Mucosa of stomach (tissue), 1 donor: ENCODE results near the gene STK40.

ENCODE experiments used
- H3K27me3 ChIP-seq: one replicate; pipeline ENCODE4 v1.7.0; 2013; ENCODE audit warnings: mild to moderate bottlenecking, low read length; ENCODE audit not compliant: control insufficient read depth, insufficient read depth
- H3K36me3 ChIP-seq: one replicate; pipeline ENCODE4 v1.7.0; 2013; ENCODE audit warnings: low read length; ENCODE audit not compliant: control insufficient read depth, insufficient read depth
- H3K4me1 ChIP-seq: one replicate; pipeline ENCODE4 v1.7.0; 2013; ENCODE audit warnings: mild to moderate bottlenecking, low read length; ENCODE audit not compliant: control insufficient read depth, insufficient read depth
- H3K4me3 ChIP-seq: one replicate; pipeline ENCODE4 v1.7.0; 2013; ENCODE audit warnings: low read length
- H3K9ac ChIP-seq: one replicate; pipeline ENCODE4 v1.7.0; 2013; ENCODE audit warnings: mild to moderate bottlenecking, low read length, moderate library complexity
- H3K9me3 ChIP-seq: one replicate; pipeline ENCODE4 v1.7.0; 2013; ENCODE audit warnings: mild to moderate bottlenecking, low read length, moderate library complexity; ENCODE audit not compliant: control insufficient read depth
- donor health status: Pancreatic carcinoma.

STK40 gene

DNA sequence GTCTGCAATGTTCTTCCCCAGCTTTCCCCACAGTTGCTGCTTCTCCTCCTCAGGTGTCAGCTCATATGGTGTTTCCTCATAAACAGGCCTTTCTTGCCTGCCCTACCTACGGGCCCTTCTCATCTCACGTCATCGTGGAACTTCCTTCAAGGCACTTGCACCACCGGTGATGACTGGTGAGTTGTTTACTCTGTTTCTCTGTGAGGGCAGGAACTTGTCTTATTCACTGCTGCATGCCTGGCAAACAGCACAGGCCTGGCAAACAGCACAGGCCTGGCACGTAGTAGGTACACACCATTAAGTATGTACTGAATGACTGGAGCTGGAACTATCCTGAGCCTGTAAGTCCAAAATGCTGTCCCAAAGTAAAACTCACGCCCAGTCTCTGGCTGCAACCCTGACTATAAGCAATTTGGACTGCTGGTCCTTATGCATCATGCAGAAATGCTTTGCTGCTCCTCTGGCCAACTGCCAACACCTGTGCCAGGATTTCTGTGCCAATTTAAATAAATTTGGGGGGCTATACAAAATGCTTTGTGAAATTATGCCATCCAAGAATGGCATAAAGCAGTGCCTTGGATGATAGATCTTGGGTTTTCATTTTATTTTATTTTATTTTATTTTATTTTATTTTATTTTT, 25.7 kb downstream of the STK40 start:
- Histone ChIP-seq H3K9ac (no peak overlapping the region), H3K27me3 (no peaks in the 10 kb centered on the region), H3K36me3 (no peaks in the 10 kb centered on the region), H3K4me3 (no peak overlapping the region), H3K9me3 (no peaks in the 10 kb centered on the region), H3K4me1 (no peaks in the 10 kb centered on the region)

DNA sequence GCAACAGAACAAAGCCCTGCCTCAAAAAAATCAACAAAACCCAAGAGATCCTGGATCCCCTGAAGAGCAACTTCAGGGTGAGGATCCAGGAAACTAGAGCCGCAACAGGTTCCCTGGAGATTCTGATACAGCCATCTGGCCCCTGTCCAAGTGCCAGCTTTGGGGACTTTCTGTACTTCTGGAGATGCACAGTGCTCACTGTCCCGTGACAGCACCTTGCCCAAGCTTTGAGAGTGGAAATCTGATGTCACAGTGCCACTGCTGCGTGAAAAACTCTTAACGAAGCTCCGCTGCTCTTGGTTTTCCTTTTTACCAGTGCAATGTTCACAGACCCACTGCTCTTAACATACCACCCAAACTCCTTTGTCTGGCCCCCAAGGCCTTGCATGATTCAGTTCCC, 26.3 kb downstream of the STK40 start:
- no peaks in the 10 kb centered on the region for H3K9me3 ChIP-seq
- H3K4me1 ChIP-seq = no peaks in the 10 kb centered on the region
- no peak overlapping the region for H3K4me3 ChIP-seq
- H3K9ac ChIP-seq = no peak overlapping the region
- H3K27me3 ChIP-seq = no peaks in the 10 kb centered on the region
- peaks cover 2% of the 10 kb centered on the region for H3K36me3 ChIP-seq

DNA sequence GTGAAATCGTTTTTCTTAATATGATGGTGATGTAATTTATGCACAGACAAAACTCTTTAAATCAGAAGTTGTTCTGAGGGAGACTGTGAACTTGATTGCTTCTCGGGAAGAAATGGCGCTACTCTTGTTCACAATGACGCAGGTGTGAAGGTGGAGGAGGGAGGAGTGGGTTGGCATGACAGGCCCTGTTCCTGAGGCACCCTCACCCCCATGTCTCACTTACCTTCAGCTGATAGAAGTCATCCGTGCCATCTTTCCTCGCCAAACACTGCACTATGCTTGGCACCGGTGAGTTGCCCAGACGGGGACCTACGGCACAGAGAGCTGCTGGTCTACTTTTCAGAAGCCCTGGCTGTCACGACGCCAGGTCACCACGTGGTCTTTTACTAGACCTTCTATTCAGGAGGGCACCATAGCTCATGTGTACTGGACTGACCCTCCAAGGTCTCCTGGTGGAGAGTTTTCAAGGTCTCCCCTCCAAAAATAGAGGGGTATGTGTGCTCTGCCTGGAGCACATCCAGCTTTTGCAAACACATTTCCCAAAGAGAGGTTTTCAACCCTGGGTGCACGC, 27.1 kb downstream of the STK40 start:
- no peaks in the 10 kb centered on the region for H3K27me3 ChIP-seq
- H3K9ac ChIP-seq = no peak overlapping the region
- H3K4me3 ChIP-seq = no peak overlapping the region
- H3K9me3 ChIP-seq = no peaks in the 10 kb centered on the region
- H3K36me3 ChIP-seq = peaks cover 7% of the 10 kb centered on the region
- no peaks in the 10 kb centered on the region for H3K4me1 ChIP-seq

DNA sequence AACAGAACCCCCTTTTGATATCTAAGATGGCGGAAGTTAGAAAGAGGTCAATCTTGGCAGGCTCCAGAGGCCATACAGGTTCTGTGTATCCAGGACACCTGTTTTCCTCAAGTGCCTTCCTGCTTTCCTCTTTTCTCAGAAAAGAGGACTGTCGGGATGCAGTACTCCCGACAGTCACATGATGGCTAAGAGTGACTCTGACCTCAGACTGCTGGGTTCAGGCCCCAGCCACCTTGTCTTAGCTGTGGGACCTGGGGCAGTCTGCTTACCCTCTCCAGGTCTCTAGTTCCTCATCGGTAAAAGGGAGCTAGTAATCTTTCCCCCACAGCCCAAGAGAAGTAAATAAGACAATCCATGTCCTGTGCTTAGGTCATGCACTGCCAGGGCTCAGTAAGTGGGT, 29.9 kb downstream of the STK40 start:
- H3K9me3 ChIP-seq = no peaks in the 10 kb centered on the region
- no peaks in the 10 kb centered on the region for H3K27me3 ChIP-seq
- H3K4me3 ChIP-seq = no peak overlapping the region
- peaks cover 18% of the 10 kb centered on the region for H3K36me3 ChIP-seq
- no peak overlapping the region for H3K9ac ChIP-seq
- H3K4me1 ChIP-seq = peaks cover 5% of the 10 kb centered on the region

DNA sequence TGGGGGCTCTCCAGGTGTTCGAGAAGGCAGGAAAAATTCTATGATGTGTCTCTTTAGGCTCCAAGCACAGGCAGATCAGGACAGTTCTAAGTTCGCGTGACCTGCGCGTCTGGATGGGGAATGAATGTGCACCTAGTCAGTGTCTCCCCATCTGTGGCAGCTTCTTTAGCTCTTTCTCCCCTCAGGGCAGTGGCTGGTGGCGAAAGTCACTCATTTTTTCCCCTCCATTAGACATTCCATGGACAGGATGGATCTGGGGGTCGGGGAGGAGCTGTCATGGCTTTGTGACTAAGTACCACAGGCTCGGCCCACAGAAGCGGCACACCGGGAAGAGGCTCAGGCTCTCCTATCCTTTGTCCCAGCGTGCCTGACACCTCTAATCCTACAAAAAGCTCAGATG, 31.2 kb downstream of the STK40 start:
- Histone ChIP-seq H3K4me1 (peaks cover 6% of the 10 kb centered on the region), H3K36me3 (peaks cover 18% of the 10 kb centered on the region), H3K9ac (no peak overlapping the region), H3K9me3 (no peaks in the 10 kb centered on the region), H3K4me3 (no peak overlapping the region), H3K27me3 (no peaks in the 10 kb centered on the region)

DNA sequence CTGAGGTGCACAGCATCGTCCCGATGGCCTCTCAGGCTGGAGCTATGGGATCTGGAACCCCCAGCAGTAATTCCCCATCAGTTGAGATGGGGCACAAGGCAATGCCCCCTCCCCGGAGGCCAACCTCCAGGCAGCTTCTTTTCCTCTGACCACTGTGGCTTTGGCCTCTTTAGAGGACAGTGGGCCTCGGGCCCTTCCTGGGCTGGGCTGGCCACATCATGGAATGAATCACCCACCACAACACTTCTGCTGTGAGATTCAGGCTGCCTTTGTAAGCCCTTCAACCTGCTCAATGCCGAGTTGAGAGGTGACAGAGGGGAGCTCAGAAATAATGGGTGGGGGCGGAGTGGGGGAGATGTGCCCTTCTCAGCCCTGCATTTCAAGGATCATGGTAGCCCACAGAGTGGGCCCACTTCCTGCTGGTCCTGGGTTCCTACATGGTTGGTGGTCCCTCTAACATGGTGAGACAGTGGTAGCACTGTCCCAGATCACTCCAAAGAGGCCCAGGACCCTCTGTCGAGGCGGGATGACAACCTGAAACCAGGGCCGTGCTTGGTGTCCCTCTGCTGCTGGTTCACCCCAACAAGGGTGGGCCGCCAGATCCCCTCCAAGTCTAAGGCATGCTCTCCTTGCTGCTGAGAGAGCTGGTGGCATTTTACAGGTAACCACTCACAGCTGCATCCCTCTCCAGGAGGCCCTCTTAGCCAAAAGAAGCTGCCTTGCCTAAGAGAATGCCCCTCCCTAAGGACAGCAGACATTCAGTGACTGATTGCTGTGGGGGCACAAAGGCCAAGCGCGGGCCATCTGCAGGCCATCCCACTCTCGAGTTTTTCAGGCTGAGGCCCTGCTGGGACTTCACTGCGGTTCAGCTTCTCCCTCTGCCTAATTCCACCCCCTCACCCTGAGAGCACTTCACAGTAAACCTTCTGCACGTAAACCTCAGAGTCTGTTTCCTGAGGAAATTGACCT, 32.5 kb downstream of the STK40 start:
- H3K36me3 ChIP-seq = peaks cover 21% of the 10 kb centered on the region

DNA sequence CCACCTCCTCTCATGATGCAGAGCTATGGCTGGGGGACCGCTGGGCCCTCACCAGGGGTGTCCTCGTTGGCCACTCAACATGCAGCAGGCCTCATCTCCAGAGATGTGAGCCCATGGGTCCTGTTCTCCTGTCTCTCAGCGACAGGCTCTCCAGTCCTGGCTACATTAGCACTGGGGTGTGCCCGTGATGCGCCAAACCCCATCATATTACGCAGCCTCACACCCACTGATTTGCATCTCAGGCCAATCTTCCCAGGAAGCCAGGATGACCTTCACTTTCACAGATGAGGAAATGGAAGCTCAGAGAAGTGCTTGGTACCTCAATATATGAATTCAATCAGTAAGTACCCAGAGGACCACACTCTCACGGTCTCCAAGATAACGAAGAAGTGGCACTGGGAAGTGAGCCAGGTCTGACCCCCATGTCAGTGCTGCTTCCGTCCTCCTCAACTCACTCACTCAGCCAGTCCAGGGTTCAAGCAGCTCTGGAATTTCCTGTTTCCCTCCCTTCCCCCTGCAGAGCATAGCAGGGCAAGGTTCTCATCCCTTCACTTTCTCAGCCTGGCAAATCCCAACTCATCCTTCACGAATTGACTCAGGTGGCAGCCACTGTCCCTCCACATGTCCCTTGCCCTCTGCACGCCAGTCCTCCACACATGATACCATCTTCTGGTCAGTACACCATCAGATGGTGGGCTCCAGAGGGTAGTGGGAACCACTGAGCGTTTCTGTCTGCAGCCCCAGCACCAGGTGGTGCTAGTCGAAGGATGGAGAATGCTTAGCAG, 33.4 kb downstream of the STK40 start:
- no peaks in the 10 kb centered on the region for H3K27me3 ChIP-seq
- peaks cover 25% of the 10 kb centered on the region for H3K36me3 ChIP-seq
- H3K4me3 ChIP-seq = no peak overlapping the region
- H3K9ac ChIP-seq = no peak overlapping the region
- H3K9me3 ChIP-seq = no peaks in the 10 kb centered on the region
- H3K4me1 ChIP-seq = peaks cover 6% of the 10 kb centered on the region

More for the DNA sequence above, 32.5 kb downstream of the STK40 start:
- Histone ChIP-seq H3K9me3 (no peaks in the 10 kb centered on the region), H3K4me3 (no peak overlapping the region), H3K4me1 (peaks cover 6% of the 10 kb centered on the region), H3K27me3 (no peaks in the 10 kb centered on the region), H3K9ac (no peak overlapping the region)

DNA sequence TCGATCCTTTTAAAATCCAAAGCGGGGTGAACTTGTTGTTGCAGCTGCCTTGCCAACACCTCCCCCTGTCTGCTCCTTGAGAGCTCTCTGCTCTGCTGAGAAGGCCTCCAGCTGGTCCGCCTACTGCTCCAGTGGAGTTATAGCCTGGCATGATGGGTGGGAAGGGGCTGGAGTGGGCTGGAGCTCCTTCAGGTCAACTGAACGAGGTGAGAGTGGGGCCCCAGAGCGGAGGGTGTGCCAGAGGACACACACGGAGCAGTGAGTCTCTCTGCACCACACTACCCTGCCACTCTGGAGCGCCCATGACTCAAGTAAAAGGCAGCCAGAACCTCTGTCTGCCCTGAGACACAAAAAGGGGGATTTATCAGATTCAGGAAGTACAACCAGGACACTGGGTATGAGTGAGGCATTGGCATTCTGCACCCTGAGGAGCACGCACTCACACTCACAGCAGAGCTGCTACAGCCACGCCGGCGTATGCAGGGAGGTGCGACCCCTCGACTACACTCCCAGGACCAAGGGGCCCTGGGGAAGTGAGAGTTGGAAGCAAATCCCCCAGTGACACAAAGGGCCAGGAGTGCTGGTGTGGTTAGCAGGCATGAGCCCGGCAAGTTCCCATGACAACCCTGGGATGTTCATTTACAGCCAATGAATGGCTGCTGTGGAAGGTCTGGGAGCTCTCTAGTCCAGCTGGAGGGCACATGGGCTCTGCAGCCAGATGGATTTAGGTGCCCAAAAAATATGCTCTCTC, 34.3 kb downstream of the STK40 start:
- Histone ChIP-seq H3K36me3 (peaks cover 27% of the 10 kb centered on the region), H3K9me3 (no peaks in the 10 kb centered on the region), H3K9ac (no peak overlapping the region), H3K4me1 (peaks cover 6% of the 10 kb centered on the region), H3K4me3 (no peak overlapping the region), H3K27me3 (no peaks in the 10 kb centered on the region)

DNA sequence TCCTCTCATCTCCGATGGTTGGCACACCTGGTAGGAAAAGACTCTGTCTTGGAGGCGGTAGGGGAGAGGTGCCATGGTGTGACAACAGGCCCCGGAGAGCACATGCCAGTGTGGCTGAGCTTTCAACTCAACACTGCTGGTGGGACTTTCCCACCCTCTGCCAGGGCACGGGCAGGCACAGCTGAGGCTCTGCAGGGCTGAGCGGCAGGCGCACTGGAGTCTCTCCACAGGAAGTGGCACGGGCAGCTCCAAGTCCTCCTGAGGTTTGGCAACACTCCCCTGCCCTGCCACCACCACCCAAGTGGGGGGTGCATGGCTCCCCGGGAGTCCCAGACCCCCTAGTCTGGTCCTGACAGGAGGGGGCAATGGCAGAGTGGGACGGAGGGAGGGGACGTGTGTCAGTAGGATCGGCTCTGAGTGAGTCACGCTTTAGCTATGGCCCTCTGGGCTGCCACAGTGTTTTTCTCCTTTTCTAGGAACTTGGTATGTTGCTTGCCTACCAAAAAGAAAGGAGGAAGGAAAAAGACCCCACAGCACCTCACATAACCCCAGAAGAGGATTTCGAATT, 35.0 kb downstream of the STK40 start:
- peaks cover 6% of the 10 kb centered on the region for H3K4me1 ChIP-seq
- H3K9ac ChIP-seq = no peak overlapping the region
- H3K4me3 ChIP-seq = no peak overlapping the region

DNA sequence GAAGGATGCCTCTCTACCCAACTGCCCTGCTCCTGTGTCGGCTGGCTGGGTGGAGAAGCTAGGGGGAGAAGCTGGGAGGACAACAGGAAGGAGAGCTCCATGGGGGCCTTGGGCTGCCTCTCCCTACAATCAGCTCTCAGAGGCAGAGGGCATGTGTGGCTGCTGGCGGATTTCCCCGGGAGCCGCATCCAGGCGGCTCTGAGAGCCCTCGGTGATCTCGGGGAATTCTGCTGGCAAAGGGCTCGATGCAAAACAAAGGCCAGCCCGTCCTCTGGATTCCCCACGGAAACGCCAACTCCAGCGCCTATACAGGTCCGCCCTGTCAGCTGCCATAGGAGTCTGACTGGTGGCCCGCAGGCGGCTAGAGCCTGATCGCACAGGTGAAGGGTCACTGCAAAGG, 35.9 kb downstream of the STK40 start:
- Histone ChIP-seq H3K36me3 (peaks cover 29% of the 10 kb centered on the region), H3K4me1 (peaks cover 6% of the 10 kb centered on the region), H3K4me3 (no peak overlapping the region), H3K27me3 (no peaks in the 10 kb centered on the region), H3K9me3 (no peaks in the 10 kb centered on the region), H3K9ac (no peak overlapping the region)

More for the DNA sequence above, 35.0 kb downstream of the STK40 start:
- H3K9me3 ChIP-seq = no peaks in the 10 kb centered on the region
- no peaks in the 10 kb centered on the region for H3K27me3 ChIP-seq
- H3K36me3 ChIP-seq = peaks cover 29% of the 10 kb centered on the region

DNA sequence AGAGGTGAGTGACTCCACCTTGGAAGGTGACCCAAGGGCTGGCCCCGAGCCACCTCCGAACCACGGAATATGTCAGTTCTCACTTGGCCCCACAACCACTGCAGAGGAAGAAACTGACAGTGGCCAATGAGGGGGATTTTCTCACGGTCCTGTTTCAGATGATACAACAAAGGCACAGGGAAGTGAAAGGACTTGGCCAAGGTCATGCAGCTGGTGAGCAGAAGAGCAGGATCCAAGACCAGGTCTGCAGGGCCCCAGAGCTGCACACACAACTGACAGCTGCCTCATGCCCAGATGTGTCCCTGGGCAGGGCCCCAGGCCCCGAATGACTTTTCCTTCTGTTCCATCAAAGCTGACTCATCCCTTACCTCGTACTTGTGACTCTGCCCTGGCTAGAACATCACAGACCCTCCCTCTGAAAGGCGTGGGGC, 36.5 kb downstream of the STK40 start:
- H3K4me3 ChIP-seq = no peak overlapping the region
- H3K36me3 ChIP-seq = peaks cover 26% of the 10 kb centered on the region
- H3K9ac ChIP-seq = no peak overlapping the region
- H3K27me3 ChIP-seq = no peaks in the 10 kb centered on the region
- H3K4me1 ChIP-seq = peaks cover 6% of the 10 kb centered on the region
- H3K9me3 ChIP-seq = no peaks in the 10 kb centered on the region
